DMS114 treated with DMSO at 0.1 percent for 48 hours (cell line): ENCODE data around the gene PLB1.

Experiments used
- DNase-seq: peaks from one replicate; lab custom pipeline; 2025; ENCODE audit not compliant: unreplicated experiment; lab: John Stamatoyannopoulos, UW

The PLB1 gene

DNA sequence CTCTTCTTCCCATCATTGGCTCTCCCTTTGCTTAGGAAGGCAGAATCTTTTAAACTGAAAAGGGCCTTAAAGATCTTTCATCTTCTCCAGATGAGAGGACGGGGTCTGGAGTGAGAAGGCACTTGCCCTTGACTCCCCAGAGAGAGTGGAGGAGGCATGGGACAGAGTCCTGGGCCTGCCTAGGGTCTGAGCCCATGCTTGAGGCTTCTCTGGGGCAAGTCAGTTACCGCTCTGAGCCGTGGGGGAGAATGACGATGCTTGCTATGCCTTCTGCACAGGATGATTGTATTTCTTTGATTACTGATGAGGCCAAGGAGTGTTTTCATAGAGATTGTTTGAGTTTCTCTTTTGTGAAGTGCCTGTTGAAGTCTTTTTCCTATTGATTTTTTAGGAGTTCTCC, 921 bp downstream of the PLB1 start:
- DNase-seq, result no peak

DNA sequence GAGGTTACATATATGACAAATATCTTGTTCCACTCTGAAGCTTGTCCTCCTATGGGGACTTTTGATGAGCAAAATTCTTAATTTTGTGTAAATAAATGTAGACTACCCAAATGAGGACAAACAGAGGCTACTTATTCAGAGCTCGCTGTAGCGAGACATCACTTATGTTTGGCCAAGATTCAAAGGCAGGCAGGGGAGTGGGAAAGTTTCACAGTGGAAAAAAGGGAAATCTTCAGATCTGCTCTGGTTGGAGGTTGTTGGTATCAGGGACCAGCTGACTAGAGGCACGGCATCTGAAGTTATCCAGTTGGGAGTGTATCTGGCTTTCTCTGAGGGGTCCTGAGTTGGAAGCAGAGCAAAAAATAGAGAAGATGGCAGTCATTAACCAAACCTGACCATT, 1.3 kb downstream of the PLB1 start:
- DNase-seq, result no peak

DNA sequence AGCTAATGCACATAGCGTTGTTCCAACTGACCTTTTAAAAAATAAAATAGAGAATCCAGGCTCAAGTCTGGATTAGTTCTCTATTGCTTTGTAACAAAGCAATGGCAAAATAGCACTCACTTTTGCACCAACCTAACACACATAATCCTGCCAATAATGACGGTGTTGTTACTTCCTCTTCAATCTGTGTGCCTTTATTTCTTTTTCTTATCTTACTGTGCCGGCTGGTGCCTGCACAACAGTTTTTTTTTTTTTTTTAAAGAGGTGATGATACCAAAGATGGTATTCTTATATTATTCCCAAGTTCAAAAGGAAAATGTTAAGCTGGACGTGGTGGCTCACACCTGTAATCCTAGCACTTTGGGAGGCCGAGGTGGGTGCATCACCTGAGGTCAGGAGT, 3.4 kb downstream of the PLB1 start:
- DNase-seq, result no peak

DNA sequence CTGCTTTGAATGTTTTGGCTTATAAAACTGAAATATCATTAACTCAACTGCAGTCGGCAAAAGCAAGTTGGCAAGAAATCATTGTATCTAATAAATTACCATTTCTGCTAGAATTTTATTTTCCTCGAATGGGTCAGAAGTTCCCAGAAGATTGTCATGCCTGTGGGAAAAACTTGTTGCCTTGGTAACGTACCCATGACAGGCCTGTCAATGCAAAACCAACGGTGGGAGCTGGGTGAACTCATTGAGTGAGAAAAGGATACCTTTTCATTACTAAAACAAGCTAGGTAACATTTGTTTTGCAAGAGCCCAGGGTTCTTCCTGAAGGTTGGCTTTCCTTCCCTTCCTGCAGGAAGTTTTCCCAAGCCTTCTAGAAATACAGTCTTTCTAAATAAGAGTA, 9.5 kb downstream of the PLB1 start:
- no peak for DNase-seq

DNA sequence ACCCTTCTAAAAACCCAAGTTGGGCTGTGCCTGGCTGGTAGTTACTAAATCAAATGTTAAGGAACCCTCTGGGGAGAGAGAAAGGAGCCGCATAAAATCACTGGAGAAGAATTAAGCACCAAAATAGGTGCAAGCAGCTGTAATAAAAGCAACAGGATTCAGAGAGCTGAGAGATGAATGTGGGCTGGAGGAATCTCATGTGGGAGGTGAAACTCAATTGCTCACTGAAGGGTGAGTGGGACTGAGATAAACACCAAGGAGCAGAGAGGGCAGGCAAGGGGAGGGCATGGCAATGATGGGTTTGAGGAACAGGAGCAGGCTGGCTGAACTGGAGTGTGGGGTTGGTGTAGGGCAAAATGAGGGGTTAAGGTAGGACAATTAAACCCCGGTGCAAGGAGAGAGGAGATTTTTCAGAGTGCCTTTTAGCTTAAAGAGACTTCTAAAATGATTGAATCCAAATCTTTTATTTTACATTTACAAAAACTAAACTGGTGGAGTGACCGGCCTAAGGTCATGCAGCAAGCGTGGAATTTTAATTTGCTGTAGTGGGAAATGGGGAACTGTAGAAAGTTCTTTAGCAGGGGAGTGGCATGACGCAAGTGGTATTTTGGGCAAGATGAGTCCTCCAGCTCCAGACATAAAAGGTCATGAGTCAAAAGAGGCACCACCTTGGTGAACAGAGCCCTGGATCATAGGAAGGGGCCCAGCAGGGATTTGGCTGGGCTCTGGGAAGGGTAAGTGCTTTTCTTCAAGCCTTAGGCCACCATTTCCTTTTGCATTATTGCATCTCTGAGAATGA, 10.5 kb downstream of the PLB1 start:
- no peak for DNase-seq

DNA sequence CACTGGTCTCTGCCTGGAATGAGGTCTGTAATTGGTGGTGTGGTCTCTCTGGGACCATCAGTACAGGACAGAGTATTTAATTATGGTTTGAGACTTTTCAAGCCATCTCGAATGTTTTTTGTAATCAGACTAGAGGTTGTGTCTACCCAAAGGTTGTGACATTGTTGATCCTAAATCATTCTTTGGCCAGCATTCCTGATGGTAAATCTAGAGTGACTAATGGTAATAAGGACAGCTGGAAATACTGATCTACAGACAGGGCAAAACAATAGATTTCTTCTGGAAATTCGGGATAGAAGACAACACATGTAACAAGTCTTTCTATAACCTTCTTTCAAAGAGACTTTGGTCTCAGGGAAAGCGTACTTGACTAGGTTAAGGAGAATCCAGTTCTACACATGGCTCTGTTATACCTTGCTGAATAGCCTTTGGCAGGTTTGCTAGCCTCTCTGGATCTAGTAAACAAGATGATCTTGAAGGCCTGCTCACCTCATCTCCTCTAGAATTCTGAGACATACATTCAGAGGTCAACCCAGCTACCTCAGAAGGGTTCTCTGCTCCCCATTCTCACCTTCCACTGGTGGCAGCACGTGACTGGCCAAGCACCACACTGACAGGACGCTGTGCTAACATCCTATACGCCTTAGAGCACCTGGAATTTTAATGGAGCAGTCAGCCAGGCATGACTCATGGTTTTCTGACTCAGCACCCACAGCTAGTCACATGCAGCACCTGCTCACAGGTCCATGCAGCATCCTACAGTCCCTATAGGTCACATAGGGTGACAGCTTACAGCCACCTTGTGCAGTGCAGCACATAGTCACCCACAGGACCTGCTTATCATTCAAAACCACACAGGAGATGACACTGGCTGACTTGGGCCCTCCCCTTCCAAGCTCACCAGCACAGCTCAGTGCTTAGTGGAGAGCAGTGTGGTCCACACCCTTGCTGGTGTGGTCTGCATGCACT, 12.2 kb downstream of the PLB1 start:
- no peak for DNase-seq

DNA sequence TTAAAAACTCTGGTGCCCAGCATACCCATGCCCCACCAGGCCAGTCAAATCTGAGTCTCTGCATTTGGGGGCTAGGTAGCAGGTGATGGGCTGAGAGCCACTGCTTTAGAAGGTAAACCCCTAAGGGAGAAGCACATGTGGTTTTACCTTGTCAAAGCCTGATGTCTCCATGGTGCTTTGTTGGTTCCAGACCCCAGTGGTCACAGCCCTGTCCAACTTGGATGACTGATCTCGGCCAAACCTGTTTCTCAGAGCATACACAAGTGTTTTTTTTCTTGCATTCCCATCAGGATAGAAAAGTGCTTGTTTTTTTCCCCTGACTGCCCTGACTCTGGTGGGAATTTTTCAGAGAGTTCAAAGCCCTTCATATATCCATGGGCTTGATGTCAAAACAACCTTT, 13.5 kb downstream of the PLB1 start:
- no peak for DNase-seq

DNA sequence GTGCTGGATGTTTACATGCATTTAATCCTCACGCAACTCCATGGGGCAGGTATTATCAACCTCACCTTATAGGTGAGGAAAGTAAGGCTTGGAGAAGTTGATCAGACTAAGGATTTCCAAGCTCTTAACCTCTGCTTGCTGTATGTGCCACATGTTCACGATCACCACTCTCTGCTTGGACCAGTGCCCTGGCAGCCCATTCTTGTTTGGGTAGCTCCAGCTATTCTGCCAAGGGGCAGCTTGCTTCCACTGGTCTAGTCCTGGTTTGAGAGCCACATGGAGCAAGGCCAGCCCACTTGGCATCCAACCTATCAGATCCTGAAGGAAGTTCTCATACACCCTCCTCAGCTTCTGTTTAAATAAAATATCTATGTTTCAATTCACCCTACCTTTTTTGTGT, 14.3 kb downstream of the PLB1 start:
- DNase-seq, result no peak

DNA sequence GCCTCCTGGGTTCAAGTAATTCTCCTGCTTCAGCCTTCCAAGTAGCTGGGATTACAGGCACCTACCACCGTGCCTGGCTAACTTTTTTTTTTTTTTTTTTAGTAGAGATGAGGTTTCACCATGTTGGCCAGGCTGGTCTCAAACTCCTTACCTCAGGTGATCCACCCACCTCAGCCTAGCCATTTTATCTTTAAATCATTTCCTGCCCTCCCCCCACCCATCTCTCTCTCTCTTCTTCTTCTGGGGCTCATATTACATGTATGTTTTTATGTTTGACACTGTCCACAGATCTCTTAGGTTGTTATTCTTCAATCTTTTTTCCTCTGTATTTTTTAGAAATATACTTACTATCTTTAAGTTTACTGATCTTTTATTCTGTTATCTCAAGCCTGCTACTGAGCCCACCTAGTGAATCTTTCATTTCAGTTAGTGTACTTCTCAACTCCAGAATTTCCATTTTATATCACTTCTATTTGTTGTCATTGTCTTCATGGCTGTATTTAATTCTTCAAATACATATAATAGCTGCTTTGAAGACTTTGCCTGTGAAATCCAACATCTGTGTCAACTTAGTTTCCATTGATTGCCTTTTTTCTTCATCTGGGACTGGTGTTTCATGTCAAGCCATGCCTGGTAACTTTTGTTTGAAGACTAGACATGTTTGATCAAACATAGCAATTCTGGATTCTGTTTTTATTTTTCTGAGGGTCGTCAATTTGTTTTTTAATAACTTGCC, 16.2 kb downstream of the PLB1 start:
- no peak for DNase-seq

DNA sequence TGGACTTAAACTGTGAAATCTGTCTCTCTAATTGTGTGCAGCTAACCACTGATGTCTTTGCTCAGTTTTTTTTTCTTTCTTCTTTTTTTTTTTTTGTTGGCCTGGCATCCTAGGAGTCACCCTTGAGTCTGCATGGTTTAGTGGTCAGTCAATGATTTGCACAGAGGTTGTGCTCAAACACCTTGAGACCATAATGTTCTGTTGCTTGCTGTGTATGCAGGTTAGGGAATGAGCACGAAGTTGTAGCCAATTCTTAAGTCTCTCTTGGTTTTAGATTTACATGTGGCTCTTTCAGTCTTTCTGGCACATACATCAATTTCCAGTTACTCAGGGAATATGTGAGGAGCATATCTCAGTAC, 16.7 kb downstream of the PLB1 start:
- no peak for DNase-seq

DNA sequence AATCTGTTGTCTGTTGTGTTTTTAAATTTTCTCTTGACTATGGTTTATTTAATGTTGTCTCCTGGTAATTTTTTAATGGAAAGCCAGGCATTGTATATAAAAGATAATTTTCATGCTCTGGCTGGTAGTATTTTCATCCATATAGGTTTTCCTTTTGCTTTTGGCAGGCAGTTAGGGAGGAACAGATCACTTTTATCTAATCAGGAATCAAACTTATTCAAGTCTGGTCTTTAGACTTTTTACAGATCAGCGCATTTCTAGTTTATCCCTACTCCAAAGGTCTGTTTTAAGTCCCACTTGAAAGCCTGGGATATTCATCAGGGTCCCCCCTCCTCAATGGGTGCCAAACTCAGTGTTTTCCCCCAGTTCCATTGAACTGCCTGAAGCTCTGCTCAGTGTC, 17.2 kb downstream of the PLB1 start:
- no peak for DNase-seq

DNA sequence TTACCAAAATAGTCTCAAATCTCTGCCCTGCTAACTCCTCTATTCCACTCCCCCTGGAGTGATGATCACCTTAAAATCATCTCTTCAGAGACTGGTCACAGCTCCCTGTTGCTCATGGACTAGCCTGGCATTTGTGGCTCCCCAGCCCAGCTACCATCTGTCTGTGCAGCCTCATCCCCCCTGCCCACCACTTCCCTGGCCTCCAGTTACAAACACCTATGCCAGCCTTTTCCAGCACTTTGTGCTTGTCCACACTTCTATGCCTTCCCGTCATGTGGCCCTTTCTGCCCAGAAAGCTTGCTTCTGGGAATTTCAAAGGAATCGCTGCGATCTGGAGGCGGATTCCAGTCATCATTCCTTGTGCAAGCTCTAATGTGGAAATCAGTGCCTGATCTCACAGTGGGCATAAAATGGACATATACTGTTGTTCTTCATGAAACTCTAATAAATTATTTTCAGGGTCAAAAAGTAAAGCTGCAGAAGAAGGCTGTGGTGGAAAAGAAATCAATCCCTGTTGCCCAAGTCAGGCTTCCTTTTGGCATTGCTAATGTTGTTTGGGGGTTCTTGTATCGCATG, 19.4 kb downstream of the PLB1 start:
- DNase-seq, result no peak

DNA sequence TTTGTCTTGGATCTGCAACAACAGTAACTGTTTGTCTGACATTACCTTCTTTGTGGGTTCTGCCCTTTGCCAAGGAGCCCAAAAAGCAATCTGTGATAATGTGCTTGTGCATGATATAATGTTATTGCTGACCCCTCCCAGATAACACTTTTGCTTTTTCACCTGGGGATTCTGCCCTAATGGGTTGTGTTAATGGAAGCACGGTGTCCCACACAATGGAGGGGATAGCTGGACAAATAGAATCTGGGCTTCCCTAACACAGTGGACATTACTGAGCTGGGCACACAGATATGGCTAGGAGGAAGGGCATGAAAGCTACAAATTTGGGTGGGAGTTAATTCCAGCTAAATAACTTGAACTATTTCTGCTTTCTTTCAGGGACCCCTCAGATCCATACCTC, 20.6 kb downstream of the PLB1 start:
- DNase-seq, result no peak

DNA sequence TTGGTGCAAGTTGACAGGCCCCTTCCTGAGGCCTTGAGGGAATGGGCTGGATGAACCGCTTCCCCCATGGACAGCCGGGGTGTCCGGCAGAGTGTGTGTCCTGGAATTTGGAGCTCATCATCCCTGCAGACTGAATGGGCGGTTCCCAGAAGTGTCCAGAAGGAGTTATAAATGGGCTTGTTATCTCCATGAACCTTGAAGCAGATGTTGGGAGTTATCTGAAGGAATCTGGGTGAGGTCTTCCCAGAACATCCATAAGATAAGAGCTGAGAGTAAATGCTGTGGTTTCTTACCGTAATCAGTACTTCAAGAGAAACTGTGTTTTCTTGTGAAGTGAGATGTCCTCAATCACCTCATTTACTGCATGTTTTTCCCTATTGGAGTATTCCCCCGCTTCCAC, 21.1 kb downstream of the PLB1 start:
- no peak for DNase-seq

DNA sequence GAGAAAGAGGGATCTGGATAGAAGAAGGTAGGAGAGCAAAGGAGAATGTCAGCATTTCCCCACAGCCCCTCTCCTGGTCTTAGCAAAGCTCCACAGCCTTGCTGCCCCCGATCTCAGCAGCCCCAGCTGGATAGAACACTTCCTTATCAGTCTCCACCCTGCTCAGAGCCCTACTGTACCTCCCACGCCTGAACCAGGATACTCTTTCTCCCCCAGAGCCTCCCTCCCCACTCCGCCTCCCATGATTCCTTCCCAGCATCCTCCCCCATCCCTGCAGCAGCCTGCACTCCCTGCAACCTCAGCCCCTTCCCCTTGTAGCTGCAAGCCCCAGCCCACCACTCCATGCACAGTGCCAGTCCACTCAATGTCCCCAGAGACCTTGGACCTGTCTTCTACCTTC, 25.8 kb downstream of the PLB1 start:
- no peak for DNase-seq

DNA sequence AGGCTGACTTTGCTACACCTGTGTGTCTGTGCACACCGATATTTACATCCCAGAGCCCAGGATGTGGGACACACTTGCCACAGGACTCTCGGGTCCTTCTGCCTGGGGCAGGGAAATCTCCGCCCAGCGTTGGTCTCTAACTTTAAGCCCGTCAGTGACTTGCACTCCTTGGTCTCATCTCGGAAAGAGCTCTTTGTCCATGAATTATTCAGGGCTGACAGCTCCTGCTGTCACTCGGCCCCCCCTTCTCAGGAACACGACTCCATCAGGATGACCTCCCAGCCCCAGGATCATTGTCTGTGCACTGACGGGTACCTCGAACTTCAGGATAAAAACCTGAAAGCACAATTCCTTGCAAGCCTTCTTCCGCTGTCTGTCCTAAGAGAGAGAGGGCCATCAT, 26.6 kb downstream of the PLB1 start:
- DNase-seq, result no peak

DNA sequence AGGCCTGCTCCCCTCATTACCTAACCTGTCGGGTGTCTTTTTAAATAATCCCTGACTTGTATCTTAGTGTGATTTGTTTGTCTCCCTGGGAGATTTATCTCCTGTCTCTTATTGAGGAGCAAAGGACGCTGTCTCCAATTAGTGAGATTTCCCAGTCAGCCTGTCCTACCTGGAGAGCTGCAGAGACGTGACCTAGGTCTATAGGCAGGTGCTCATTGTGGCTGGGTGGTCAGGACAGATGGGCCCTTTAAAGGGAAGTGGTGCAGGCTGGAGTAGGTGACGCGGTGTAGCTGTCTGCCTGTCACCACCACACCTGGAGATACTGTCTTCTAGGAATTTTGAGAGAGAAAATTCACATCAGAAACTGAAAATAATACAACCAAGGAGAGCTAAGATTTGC, 28.0 kb downstream of the PLB1 start:
- DNase-seq, result no peak

DNA sequence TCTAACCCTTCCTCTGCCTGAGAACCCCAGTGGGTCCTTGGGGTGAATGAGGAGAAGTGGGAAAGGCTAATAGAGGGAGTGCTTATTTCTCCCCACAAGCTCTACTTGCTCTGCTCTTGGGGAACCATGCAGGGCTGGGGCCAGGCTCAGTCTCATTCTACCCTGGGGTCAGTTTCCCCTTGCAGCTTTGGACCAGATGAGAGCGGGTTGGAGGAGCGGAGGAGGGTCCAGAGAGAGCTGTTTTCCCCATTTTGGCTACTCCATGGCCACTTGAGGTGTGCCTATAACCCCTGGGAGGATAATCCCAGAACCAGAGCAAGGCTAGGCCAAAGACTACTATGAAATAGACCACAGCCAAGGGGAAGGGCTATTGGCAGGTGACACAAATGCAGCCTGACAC, 29.6 kb downstream of the PLB1 start:
- no peak for DNase-seq

DNA sequence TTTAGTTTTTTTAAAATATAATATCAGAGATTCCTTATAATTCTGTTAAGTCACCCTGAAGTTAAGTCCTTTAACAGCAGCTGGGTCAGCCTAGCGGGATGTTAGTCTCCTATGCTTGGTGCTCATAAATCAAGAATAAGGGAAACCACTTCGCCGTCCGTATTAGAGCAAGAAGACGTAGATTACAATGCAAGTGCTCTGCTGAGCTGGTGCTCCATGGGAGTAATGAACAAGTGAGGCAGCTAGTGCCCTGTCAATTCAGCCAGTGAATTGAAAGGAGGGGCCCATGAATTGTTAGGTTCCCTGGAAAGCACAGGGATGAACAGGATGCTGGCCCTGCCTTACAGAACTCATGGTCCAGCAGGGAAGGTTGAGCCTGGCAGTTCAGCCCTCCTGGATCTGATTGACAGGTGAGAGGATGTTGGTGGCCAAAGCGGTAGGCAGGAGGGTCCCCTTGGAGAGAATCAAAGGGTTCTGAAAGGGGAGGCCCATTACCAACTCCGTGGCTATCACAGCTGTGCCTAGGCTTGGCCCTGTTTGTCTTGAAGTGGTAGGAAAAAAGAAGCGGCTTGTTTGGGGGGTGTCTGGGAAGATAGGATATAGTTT, 30.8 kb downstream of the PLB1 start:
- no peak for DNase-seq

DNA sequence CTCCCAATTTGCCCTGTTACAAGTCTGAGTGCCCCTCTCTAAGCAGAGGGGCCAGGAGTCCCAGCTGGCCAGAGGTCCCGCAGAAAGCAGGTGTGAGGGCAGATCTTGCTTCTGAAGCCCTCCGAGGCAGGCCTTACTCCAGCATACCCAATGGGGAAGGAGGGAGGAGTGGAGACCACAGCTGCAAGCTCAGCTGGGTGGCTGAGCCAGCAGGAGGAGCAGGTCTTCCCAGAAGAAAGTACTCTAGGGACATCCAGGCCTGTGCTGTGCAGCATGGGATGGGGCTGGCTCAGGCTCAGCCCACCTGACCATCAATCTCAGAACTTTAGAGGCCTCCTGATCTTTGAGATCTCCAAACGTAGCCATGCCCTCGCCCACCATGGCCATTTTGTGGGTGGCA, 31.3 kb downstream of the PLB1 start:
- DNase-seq, result no peak

DNA sequence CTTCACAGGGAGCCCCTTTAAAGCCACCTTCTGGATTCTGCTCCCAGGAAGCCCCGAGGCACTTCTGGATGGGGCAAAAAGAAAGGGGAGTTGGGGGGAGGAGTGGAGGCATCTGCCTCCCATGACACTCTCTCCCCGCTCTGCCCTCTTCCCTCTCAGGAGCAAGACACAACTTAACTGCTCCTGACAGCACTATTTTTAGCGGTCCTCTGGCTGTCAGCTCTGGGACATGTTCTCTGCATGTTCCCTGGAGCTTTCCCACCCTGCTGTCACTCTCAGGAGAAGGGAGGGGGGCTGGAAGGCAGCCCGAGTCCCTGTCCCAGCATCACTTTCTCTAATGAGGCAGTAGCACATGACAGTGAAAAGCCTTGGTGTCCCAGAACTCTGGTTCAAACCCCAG, 32.3 kb downstream of the PLB1 start:
- DNase-seq, result no peak
